Keratinocyte (primary cell): ENCODE results near the gene KLHL25. TPM values are rescaled to one million over a fixed set of nuclear protein-coding genes. Genes with fewer than 3 reads are reported as not detected.

Experiments
- DNase-seq: peaks from one replicate; pipeline ENCODE4 v3.0.0-alpha.2; 2011; ENCODE audit warnings: low read depth, missing footprints, low spot score
- FAIRE-seq: peaks from 2 replicates; lab custom pipeline; 2011; peaks lifted over from hg19 to GRCh38; lab: Jason Lieb, UNC
- H2AFZ ChIP-seq: 2 replicates; pipeline ENCODE4 v1.6.0; 2012; ENCODE audit warnings: low read length, control low read depth, inconsistent platforms; ENCODE audit not compliant: control insufficient read depth
- H3K27ac ChIP-seq: 2 replicates; pipeline ENCODE4 v1.5.1; 2011; ENCODE audit warnings: low read length; ENCODE audit not compliant: control insufficient read depth, insufficient read depth
- H3K27me3 ChIP-seq: 3 replicates; pipeline ENCODE4 v1.6.0; 2011; ENCODE audit warnings: low read length; ENCODE audit not compliant: control insufficient read depth, insufficient read depth; ENCODE audit errors: extremely low read depth
- H3K36me3 ChIP-seq, 2 experiments: 2 replicates in 1 of 2; 3 replicates in 1 of 2; pipeline ENCODE4 v1.5.1; 2011; ENCODE audit warnings: low read length in 2 of 2, mild to moderate bottlenecking in 1 of 2; ENCODE audit not compliant: control insufficient read depth in 2 of 2, insufficient read depth in 2 of 2; ENCODE audit errors: extremely low read depth in 1 of 2
- H3K4me1 ChIP-seq: 3 replicates; pipeline ENCODE4 v1.5.1; 2011; ENCODE audit warnings: low read length; ENCODE audit not compliant: control insufficient read depth, insufficient read depth; ENCODE audit errors: extremely low read depth
- H3K4me2 ChIP-seq: 3 replicates; pipeline ENCODE4 v1.6.0; 2011; ENCODE audit warnings: low read depth, low read length; ENCODE audit not compliant: control insufficient read depth, insufficient read depth; ENCODE audit errors: extremely low read depth
- H3K4me3 ChIP-seq, 3 experiments: fragments of 200-600 bp in 1 of 3; sonication (generic) in 1 of 3; 2 replicates in 2 of 3; 3 replicates in 1 of 3; pipeline ENCODE4 v1.5.1; 2011 to 2016; ENCODE audit warnings: low read length in 3 of 3, mild to moderate bottlenecking in 3 of 3, control low read depth in 2 of 3, inconsistent platforms in 1 of 3, low read depth in 1 of 3, mixed read lengths in 1 of 3, mixed run types in 1 of 3, moderate library complexity in 1 of 3; ENCODE audit not compliant: control insufficient read depth in 2 of 3, insufficient read depth in 2 of 3; ENCODE audit errors: extremely low read depth in 1 of 3
- H3K79me2 ChIP-seq: 2 replicates; pipeline ENCODE4 v1.6.0; 2012; ENCODE audit warnings: low read length; ENCODE audit not compliant: control insufficient read depth, insufficient read depth
- H3K9ac ChIP-seq: 3 replicates; pipeline ENCODE4 v1.6.0; 2011; ENCODE audit warnings: low read length; ENCODE audit not compliant: control insufficient read depth, insufficient read depth; ENCODE audit errors: extremely low read depth
- H3K9me1 ChIP-seq: 3 replicates; pipeline ENCODE4 v1.6.0; 2011; ENCODE audit warnings: low read length; ENCODE audit not compliant: control insufficient read depth, insufficient read depth; ENCODE audit errors: extremely low read depth
- H3K9me3 ChIP-seq: 2 replicates; pipeline ENCODE4 v1.5.1; 2012; ENCODE audit warnings: low read depth, low read length; ENCODE audit not compliant: control insufficient read depth
- H4K20me1 ChIP-seq: 3 replicates; pipeline ENCODE4 v1.6.0; 2011; ENCODE audit warnings: low read length; ENCODE audit not compliant: control insufficient read depth, insufficient read depth; ENCODE audit errors: extremely low read depth
- CTCF ChIP-seq, 3 experiments: IDR thresholded peaks in 1 of 3; conservative IDR thresholded peaks in 1 of 3; optimal IDR thresholded peaks in 1 of 3; 2 replicates in 2 of 3; 3 replicates in 1 of 3; pipeline versions ENCODE3 to v1.5.1; 2011; ENCODE audit warnings: low read length in 3 of 3, mild to moderate bottlenecking in 3 of 3, moderate library complexity in 2 of 3, control low read depth in 1 of 3, inconsistent platforms in 1 of 3; ENCODE audit not compliant: insufficient read depth in 2 of 3; ENCODE audit errors: extremely low read depth in 1 of 3
- EZH2 ChIP-seq: IDR thresholded peaks from one replicate; pipeline ENCODE4 v1.6.1; 2012; ENCODE audit warnings: inconsistent platforms, mild to moderate bottlenecking, low read length, moderate library complexity
- dilution Hi-C: fragments of 300-500 bp; cut with MboI; formaldehyde crosslinking; loops from one replicate; pipeline ENCODE4 v1.7.0; 2020; ENCODE audit warnings: low sequenced_read_pairs; ENCODE audit not compliant: extremely low pct_ligation_motif_present
- polyA plus RNA-seq, 5 experiments: library from polyadenylated mRNA; depleted of rRNA in 3 of 5; stranded (reverse) in 3 of 5; stranded (forward) in 1 of 5; unstranded in 1 of 5; fragments of >200 nt; gene quantifications; 1 replicate in 1 of 5; 2 replicates in 3 of 5; 3 replicates in 1 of 5; pipeline versions ENCODE4 v1.2.1 to v1.2.3, GENCODE V29; 2011 to 2012; ENCODE audit warnings: missing spikeins in 2 of 5, low read depth in 1 of 5, low replicate concordance in 1 of 5

KLHL25 gene
- polyA plus RNA-seq, 1 donor (not counting 4 experiments of a cell fraction or from before 2014, with no cell fraction given), result 2.1 TPM

- Histone ChIP-seq H3K27ac (no peak overlapping the region), H3K9me1 (peaks cover 3% of the 10 kb centered on the region), H3K4me2 (peak overlapping the region; percentile 41), H3K36me3 (peaks cover 12 to 13% of the 10 kb centered on the region in 2 experiments), H4K20me1 (no peaks in the 10 kb centered on the region), H2AFZ (no peak overlapping the region), H3K4me1 (peaks cover 39% of the 10 kb centered on the region), H3K79me2 (no peaks in the 10 kb centered on the region), H3K9me3 (no peaks in the 10 kb centered on the region), H3K9ac (no peak overlapping the region), H3K27me3 (no peaks in the 10 kb centered on the region), H3K4me3 (no peak overlapping the region)
- no peak for DNase-seq
- dilution Hi-C loops, result no loop called here
- no peak for FAIRE-seq
- no peak for TF ChIP-seq CTCF (optimal IDR thresholded peaks at IDR 0.05 in 1 of 3, IDR thresholded peaks at IDR 0.05 in 1 of 3, conservative IDR thresholded peaks at IDR 0.05 in 1 of 3; ENCODE audit: extremely low read depth in 1 of 3, insufficient read depth in 2 of 3, low read length in 3 of 3)
- no peak for TF ChIP-seq EZH2
These were observed 45.2 kb downstream of the KLHL25 start for GRCh38 chr15:85749261-85750151.

DNA sequence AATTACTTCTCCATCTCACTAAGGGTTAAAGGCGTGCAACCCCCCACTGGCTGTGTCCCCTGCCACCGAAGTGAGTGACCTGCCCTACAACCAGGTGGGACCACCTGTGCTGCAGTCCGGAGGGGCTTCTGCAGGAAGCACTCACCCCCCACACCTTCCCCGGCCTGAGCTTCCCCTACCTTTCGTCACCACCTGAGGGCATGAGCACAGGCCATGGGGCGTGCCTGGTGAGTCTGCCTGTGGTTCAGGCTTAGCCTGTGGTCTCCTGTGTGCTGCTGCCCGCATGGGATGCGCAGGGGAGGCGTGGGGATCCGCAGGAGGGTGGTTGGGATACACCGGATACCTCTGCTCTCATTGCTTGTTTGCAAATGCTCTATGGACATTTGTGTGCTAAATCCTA is 46.0 kb downstream of the KLHL25 start:
- H3K9me1 ChIP-seq, result peaks cover 3% of the 10 kb centered on the region
- no peaks in the 10 kb centered on the region for H4K20me1 ChIP-seq
- H3K4me1 ChIP-seq, result peaks cover 34% of the 10 kb centered on the region
- peaks cover 18% of the 10 kb centered on the region in 2 experiments for H3K36me3 ChIP-seq
- no peaks in the 10 kb centered on the region for H3K27me3 ChIP-seq
- H3K4me2 ChIP-seq, result no peak overlapping the region
- H3K27ac ChIP-seq, result no peak overlapping the region
- FAIRE-seq (peak; percentile 51), DNase-seq (no peak)
- dilution Hi-C loops, result no loop called here
- H3K9me3 ChIP-seq, result no peaks in the 10 kb centered on the region
- no peak for TF ChIP-seq EZH2
- TF ChIP-seq CTCF (optimal IDR thresholded peaks at IDR 0.05 in 1 of 3, IDR thresholded peaks at IDR 0.05 in 1 of 3, conservative IDR thresholded peaks at IDR 0.05 in 1 of 3; ENCODE audit: extremely low read depth in 1 of 3, insufficient read depth in 2 of 3, low read length in 3 of 3), result peak; percentile 15 to 64 (median 20)
- no peak overlapping the region for H2AFZ ChIP-seq
- H3K9ac ChIP-seq, result no peak overlapping the region
- no peak overlapping the region for H3K4me3 ChIP-seq
- no peaks in the 10 kb centered on the region for H3K79me2 ChIP-seq
